Skeletal muscle satellite cell (primary cell): ENCODE measurements around the gene ABCC12. TPM values are rescaled to one million over a fixed set of nuclear protein-coding genes. Genes with fewer than 3 reads are reported as not detected.
A peak's percentile ranks its signal among the peaks of the same experiment; 100 is the strongest.

Experiments
- H3K27me3 ChIP-seq: 2 replicates; pipeline ENCODE4 v1.7.0; 2013; ENCODE audit warnings: low read length; ENCODE audit not compliant: control insufficient read depth, insufficient read depth
- H3K36me3 ChIP-seq: 2 replicates; pipeline ENCODE4 v1.7.0; 2013; ENCODE audit warnings: mild to moderate bottlenecking, control low read depth, low read length; ENCODE audit not compliant: insufficient read depth
- H3K4me1 ChIP-seq: 2 replicates; pipeline ENCODE4 v1.7.0; 2013; ENCODE audit warnings: low read length; ENCODE audit not compliant: control insufficient read depth, insufficient read depth
- H3K4me2 ChIP-seq: 2 replicates; pipeline ENCODE4 v1.7.0; 2013; ENCODE audit warnings: mild to moderate bottlenecking, low read length
- H3K4me3 ChIP-seq: 2 replicates; pipeline ENCODE4 v1.7.0; 2013; ENCODE audit warnings: low read length
- H3K9ac ChIP-seq: 2 replicates; pipeline ENCODE4 v1.7.0; 2013; ENCODE audit warnings: mild to moderate bottlenecking, low read depth, low read length, moderate library complexity
- H3K9me3 ChIP-seq: replicated peaks from 2 replicates; pipeline ENCODE4 v1.7.0; 2013; ENCODE audit warnings: mild to moderate bottlenecking, control low read depth, low read length
- total RNA-seq: library from RNA; depleted of rRNA; stranded (reverse); fragments of >200 nt; gene quantifications from 2 replicates; pipeline ENCODE4 v1.2.3, GENCODE V29; 2012; rRNA removed

The ABCC12 gene
- 0.25 and 0.66 TPM in 2 replicates for total RNA-seq

GRCh38 chr16:48155926-48156789 is at the start of gene ABCC12:
Gene ABCC12, minus strand, starts transcription at chr16:48155993. Its CDS starts 9,569 bp downstream, at chr16:48146424.
- Histone ChIP-seq H3K4me2 (peak within 1 kb of the TSS; percentile 72), H3K27me3 (no peaks in the 10 kb centered on the region), H3K4me3 (peak within 1 kb of the TSS; percentile 44), H3K36me3 (no peaks in the 10 kb centered on the region), H3K9ac (peak within 1 kb of the TSS; percentile 30), H3K4me1 (peaks cover 14% of the 10 kb centered on the region), H3K9me3 (no peaks in the 10 kb centered on the region)

GRCh38 chr16:48204825-48205151 is 49.0 kb upstream of the ABCC12 start:
- Histone ChIP-seq H3K9ac (no peak overlapping the region), H3K27me3 (peaks cover 52% of the 10 kb centered on the region), H3K36me3 (no peaks in the 10 kb centered on the region), H3K9me3 (no peaks in the 10 kb centered on the region), H3K4me2 (no peak overlapping the region), H3K4me1 (no peaks in the 10 kb centered on the region), H3K4me3 (no peak overlapping the region)

GRCh38 chr16:48203974-48204824 is 48.4 kb upstream of the ABCC12 start:
- H3K4me3 ChIP-seq, result no peak overlapping the region
- H3K4me1 ChIP-seq, result no peaks in the 10 kb centered on the region
- no peaks in the 10 kb centered on the region for H3K36me3 ChIP-seq
- peaks cover 49% of the 10 kb centered on the region for H3K27me3 ChIP-seq
- H3K9me3 ChIP-seq, result no peaks in the 10 kb centered on the region
- H3K9ac ChIP-seq, result no peak overlapping the region
- no peak overlapping the region for H3K4me2 ChIP-seq

GRCh38 chr16:48201515-48202201 is 45.9 kb upstream of the ABCC12 start:
- H3K4me1 ChIP-seq, result no peaks in the 10 kb centered on the region
- H3K9me3 ChIP-seq, result no peaks in the 10 kb centered on the region
- H3K9ac ChIP-seq, result no peak overlapping the region
- no peaks in the 10 kb centered on the region for H3K36me3 ChIP-seq
- H3K27me3 ChIP-seq, result peaks cover 37% of the 10 kb centered on the region
- H3K4me2 ChIP-seq, result no peak overlapping the region
- H3K4me3 ChIP-seq, result no peak overlapping the region

- Histone ChIP-seq H3K27me3 (peaks cover 21% of the 10 kb centered on the region), H3K4me3 (no peak overlapping the region), H3K36me3 (no peaks in the 10 kb centered on the region), H3K9me3 (no peaks in the 10 kb centered on the region), H3K4me2 (no peak overlapping the region), H3K4me1 (no peaks in the 10 kb centered on the region), H3K9ac (no peak overlapping the region)
Observed at GRCh38 chr16:48197294-48197693, 41.5 kb upstream of the ABCC12 start.

GRCh38 chr16:48194828-48195556 is 39.2 kb upstream of the ABCC12 start:
- H3K4me1 ChIP-seq, result no peaks in the 10 kb centered on the region
- H3K9me3 ChIP-seq, result no peaks in the 10 kb centered on the region
- H3K36me3 ChIP-seq, result no peaks in the 10 kb centered on the region
- H3K4me2 ChIP-seq, result no peak overlapping the region
- peaks cover 9% of the 10 kb centered on the region for H3K27me3 ChIP-seq
- H3K4me3 ChIP-seq, result no peak overlapping the region
- H3K9ac ChIP-seq, result no peak overlapping the region

- Histone ChIP-seq H3K4me3 (no peak overlapping the region), H3K9me3 (no peaks in the 10 kb centered on the region), H3K4me1 (no peaks in the 10 kb centered on the region), H3K4me2 (no peak overlapping the region), H3K9ac (no peak overlapping the region), H3K36me3 (no peaks in the 10 kb centered on the region), H3K27me3 (peaks cover 17% of the 10 kb centered on the region)
Observed at GRCh38 chr16:48193846-48194245, 38.1 kb upstream of the ABCC12 start.

GRCh38 chr16:48188449-48189102 is 32.8 kb upstream of the ABCC12 start:
- no peaks in the 10 kb centered on the region for H3K9me3 ChIP-seq
- no peak overlapping the region for H3K4me2 ChIP-seq
- H3K27me3 ChIP-seq, result peaks cover 42% of the 10 kb centered on the region
- H3K4me3 ChIP-seq, result no peak overlapping the region
- H3K4me1 ChIP-seq, result no peaks in the 10 kb centered on the region
- no peaks in the 10 kb centered on the region for H3K36me3 ChIP-seq
- H3K9ac ChIP-seq, result no peak overlapping the region

- Histone ChIP-seq H3K9ac (no peak overlapping the region), H3K27me3 (peaks cover 39% of the 10 kb centered on the region), H3K36me3 (no peaks in the 10 kb centered on the region), H3K4me2 (no peak overlapping the region), H3K4me1 (no peaks in the 10 kb centered on the region), H3K9me3 (no peaks in the 10 kb centered on the region), H3K4me3 (no peak overlapping the region)
Observed at GRCh38 chr16:48187779-48188178, 32.0 kb upstream of the ABCC12 start.

- Histone ChIP-seq H3K4me3 (no peak overlapping the region), H3K4me2 (no peak overlapping the region), H3K36me3 (no peaks in the 10 kb centered on the region), H3K27me3 (peaks cover 33% of the 10 kb centered on the region), H3K4me1 (no peaks in the 10 kb centered on the region), H3K9me3 (no peaks in the 10 kb centered on the region), H3K9ac (no peak overlapping the region)
Observed at GRCh38 chr16:48184681-48185080, 28.9 kb upstream of the ABCC12 start.
